ENCODE data around the gene IL17RA.
"Not testable (repeated sequence)": the region's sequence is repeated elsewhere in the genome, so short reads cannot be mapped to it uniquely, and the experiment has no call there.

The IL17RA gene

GRCh38 chr22:17143101-17143500 lies 58.3 kb downstream of the IL17RA start:
- no peak overlapping the region for H3K4me3 ChIP-seq (ENCODE audit: low read depth, low read length)
- no peak for TF ChIP-seq CTCF (conservative IDR thresholded peaks at IDR 0.05; ENCODE audit: low read depth, low read length)
- no peak for DNase-seq (ENCODE audit: low read depth)

GRCh38 chr22:17143826-17144225 lies 59.0 kb downstream of the IL17RA start:
- no peak for DNase-seq (ENCODE audit: low read depth)
- H3K4me3 ChIP-seq (ENCODE audit: low read depth, low read length): no peak overlapping the region
- no peak for TF ChIP-seq CTCF (conservative IDR thresholded peaks at IDR 0.05; ENCODE audit: low read depth, low read length)

GRCh38 chr22:17145021-17145680 lies 60.4 kb downstream of the IL17RA start:
- H3K4me3 ChIP-seq (ENCODE audit: low read depth, low read length): no peak overlapping the region
- no peak for DNase-seq (ENCODE audit: low read depth)
- no peak for TF ChIP-seq CTCF (conservative IDR thresholded peaks at IDR 0.05; ENCODE audit: low read depth, low read length)

GRCh38 chr22:17147458-17147857 lies 62.7 kb downstream of the IL17RA start:
- not testable (repeated sequence) for DNase-seq (ENCODE audit: low read depth); H3K4me3 ChIP-seq (ENCODE audit: low read depth, low read length)

- no peak for DNase-seq (ENCODE audit: low read depth)
- H3K4me3 ChIP-seq (ENCODE audit: low read depth, low read length): no peak overlapping the region
- no peak for TF ChIP-seq CTCF (conservative IDR thresholded peaks at IDR 0.05; ENCODE audit: low read depth, low read length)
Observed at GRCh38 chr22:17149076-17149815, 64.4 kb downstream of the IL17RA start.

GRCh38 chr22:17152340-17152739 lies 67.5 kb downstream of the IL17RA start:
- no peak for TF ChIP-seq CTCF (conservative IDR thresholded peaks at IDR 0.05; ENCODE audit: low read depth, low read length)
- no peak for DNase-seq (ENCODE audit: low read depth)
- no peak overlapping the region for H3K4me3 ChIP-seq (ENCODE audit: low read depth, low read length)

- no peak for TF ChIP-seq CTCF (conservative IDR thresholded peaks at IDR 0.05; ENCODE audit: low read depth, low read length)
- no peak for DNase-seq (ENCODE audit: low read depth)
- H3K4me3 ChIP-seq (ENCODE audit: low read depth, low read length): no peak overlapping the region
Observed at GRCh38 chr22:17152971-17153370, 68.2 kb downstream of the IL17RA start.

Measured in choroid plexus epithelial cell (primary cell).